GM21619 (cell line): ENCODE results near the gene ACTL9.

Experiments
- ATAC-seq: cut with Tn5 transposase; IDR thresholded peaks from one replicate; pipeline ENCODE4 v1.9.1; 2021; ENCODE audit not compliant: unreplicated experiment

The ACTL9 gene

GRCh38 chr19:8686549-8686948, 12.0 kb downstream of the ACTL9 start:
- no peak for ATAC-seq

GRCh38 chr19:8684001-8684902, 14.3 kb downstream of the ACTL9 start:
- no peak for ATAC-seq

DNA sequence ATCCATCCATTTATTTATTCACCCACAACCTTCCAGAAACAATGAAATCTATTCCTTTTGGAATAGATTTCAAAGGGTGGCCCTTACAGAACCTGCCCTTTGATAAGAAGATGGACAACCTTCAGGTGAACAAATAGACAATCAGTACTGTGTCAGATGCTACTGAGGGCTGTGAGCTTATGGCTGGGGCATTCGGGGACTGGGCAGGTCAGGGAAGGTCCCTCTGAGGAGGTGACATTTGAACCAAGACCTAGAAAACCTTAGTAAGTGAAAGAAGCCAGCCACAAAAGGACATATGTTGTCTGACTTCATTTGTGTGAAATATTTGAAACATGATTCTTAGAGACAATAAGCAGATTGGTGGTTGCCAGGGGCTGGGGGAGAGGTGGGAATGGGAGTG, 15.7 kb downstream of the ACTL9 start:
- no peak for ATAC-seq

DNA sequence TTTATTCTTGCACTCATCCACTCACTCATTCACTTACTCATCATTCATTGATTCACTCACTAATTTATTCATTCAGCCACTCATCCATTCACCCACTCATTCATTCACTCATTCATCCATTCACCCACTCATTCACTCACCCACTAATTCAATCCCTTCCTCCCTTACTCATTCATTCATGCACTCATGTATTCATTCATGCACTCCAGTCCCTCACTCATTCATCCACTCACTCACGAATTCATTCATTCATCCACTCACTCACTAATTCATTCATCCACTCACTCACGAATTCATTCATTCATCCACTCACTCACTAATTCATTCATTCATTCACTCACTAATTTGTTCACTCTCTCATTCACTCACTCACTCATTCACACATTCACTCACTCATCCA, 16.1 kb downstream of the ACTL9 start:
- no peak for ATAC-seq

DNA sequence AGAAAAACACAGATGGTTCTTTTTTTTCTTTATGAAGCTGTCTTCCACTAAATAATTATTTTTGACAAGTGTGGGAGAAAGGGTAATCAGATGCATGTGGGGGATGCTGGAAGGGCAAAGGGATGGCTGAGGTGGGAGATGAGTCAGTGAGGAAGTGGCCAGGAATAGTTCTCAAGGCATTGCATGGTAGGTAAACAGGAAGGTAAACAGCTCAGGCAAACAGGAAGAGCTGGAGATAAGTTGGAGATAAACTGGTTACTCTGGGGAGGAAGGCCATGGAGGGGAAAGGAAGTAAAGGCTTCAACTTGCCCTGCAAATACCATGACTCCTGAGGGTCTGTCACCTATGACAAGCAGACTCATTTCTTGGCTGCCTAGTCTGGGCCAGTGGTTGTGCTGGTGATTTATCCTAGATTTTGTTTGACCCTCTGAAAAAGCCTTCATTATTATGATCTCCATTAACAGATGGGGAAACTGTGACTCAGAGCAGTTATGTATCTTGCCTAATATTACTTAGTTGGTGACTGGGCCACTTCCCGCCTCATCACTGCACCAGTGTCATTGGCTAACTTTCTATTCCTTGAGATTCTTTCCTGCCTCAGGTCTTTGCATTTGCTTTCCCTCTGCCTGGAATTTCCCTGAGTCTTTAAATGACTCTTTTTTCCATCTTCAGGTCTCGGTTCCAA, 17.1 kb downstream of the ACTL9 start:
- ATAC-seq: no peak

DNA sequence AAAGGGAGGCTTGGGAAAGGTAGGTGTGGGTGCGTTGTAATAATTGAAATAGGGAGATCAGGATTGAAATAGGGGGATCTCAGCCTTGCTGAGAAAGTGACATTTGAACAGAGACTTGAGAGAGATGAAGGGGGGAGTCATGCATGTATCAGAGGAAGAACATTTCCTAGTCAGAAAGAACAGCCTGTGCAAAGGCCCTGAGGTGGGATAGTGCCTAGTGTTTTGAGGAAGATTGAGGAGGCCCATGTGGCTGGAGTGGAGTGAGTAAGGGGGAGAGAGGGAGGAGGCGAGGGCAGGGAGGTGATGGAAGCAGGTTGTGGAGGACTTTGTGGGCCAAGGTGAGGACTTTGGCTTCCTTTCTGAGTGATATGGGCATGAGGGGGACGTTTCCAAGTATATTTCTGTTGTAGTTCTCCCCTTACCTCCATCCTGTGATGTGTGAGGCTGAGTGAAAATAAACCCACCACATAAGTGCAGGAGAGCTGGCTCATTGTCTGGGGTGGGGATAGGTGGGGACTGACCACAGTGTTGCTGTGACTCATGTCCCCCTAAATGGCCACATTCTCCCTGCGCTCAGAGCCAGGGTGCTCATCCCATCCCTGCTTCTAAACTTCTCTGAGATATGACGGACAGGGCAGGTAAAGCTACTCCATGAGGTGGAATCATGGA, 17.8 kb downstream of the ACTL9 start:
- ATAC-seq: no peak

- ATAC-seq: no peak
Observed at GRCh38 chr19:8678244-8678807, 20.3 kb downstream of the ACTL9 start.

- ATAC-seq: no peak
Observed at GRCh38 chr19:8675066-8675465, 23.5 kb downstream of the ACTL9 start.

DNA sequence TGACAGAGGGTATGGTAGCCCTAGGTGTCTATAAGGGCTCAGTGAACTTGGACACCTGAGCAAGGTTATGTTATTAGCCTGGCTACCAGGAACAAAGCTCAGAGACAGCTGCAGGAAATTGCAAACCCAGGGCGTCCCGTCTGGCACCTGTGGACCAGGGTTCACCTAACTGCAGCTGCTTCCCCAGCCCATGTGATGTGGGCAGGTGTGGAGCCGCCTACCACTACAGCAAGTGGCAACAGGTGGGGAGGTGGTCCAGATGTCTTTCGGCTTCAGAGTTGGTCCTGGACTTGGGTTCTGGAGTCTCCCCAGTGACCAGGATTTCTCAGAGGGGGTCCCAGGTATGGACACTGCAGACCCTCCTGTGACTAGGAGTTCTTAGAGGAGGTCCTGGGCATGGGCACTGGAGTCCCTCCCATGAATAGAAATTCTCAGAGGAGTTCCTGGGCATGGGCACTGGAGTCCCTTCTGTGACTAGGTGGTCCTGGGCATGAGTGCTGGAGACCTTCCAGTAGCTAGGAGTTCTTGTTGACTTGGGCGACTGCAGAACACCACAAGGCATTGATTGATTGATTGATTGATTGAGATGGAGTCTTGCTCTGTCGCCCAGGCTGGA, 25.2 kb downstream of the ACTL9 start:
- ATAC-seq: no peak

DNA sequence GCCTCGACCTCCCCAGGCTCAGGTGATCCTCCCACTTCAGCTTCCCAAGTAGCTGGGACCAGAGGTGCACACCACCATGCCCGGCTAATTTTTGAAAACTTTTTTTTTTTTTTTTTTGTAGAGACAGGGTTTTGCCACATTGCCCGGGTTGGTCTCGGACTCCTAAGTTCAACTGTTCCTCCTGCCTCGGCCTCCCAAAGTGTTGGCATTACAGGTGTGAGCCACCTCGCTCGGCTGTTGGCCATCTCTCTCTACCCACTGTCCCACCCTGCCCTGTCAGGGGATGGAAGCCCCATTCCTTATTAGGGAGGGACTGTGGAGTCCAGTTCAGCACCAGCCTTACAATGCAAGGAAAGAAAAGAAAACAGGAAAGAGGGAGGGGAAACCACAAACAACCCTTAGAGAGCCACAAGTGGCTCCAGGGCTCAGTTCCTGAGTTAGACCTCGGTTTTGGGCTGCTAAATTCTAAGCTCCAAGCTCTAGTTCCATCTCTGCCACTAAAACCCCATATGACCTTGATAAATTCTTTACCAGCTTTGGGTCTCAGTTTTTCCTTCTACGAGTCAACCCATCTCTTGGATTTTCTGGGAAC, 31.7 kb downstream of the ACTL9 start:
- ATAC-seq: no peak

DNA sequence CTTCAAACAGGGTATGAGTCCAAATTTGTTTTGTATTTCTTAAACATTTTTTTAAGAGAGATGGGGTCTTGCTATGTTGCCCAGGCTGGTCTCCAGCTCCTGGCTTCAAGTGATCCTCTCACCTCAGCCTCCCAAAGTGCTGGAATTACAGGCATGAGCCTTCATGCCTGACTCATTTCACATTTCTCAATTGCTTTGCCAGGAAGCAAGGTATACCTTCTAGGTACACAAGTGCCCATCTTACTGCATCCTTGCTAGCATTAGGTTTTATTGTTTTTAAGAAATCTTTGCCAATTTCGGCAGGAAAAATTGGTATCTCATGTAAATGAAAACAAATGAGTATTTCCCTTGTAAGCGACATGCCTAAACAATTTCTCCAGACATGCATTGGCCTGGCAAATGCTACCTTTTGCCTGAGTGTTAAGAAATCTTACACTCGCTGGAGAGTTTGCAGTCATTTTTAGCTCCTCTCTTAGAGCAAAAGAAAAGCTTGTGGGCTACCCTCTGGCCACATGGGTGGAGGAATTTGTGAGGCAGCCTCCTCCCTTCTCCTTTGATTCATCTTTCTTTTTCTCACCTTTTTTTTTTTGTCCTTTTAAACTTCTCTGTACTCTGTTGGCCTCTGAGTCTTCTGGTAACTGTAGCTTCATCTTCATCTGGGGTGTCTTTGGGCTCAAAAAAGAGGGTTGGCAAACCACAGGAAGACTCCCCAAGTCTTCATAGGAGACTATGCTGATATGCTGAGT, 33.0 kb downstream of the ACTL9 start:
- no peak for ATAC-seq

- ATAC-seq: no peak
Observed at GRCh38 chr19:8664671-8665057, 33.9 kb downstream of the ACTL9 start.

DNA sequence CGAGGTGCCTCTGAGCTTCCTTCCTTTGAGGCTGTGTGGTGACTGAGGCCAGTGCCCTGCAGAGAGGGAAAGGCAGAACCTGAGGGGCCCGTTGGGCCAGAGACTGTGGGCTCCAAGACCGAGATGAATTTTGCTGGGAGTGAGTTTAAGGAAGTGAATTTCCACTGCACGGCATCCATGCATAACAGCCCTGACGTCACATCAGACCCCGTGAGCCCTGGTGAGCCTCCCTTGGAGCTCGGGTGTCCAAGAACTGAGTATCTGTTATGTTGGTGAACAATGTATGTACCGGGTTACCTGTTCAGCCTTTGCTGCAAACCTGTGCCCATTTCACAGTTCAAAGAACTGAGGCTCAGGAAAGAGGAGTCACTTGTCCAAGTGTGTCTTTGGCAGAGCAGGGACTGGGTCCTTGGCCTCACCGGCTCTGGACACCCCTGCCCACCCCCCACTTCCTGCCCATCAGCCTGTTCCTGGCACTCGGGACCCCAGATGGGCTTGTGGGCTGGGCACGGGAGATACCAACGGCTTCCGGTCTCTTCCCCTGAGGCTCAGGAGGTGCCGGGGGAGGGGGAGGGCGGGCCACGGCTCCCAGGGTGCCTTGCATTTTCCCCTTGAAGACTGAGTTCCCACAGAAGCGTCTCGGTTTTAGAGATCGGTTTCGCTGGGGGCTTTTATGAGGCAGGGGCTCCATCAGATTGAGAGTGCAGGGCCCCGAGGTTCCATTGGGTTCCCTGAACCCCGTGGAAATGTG, 34.5 kb downstream of the ACTL9 start:
- ATAC-seq: no peak

DNA sequence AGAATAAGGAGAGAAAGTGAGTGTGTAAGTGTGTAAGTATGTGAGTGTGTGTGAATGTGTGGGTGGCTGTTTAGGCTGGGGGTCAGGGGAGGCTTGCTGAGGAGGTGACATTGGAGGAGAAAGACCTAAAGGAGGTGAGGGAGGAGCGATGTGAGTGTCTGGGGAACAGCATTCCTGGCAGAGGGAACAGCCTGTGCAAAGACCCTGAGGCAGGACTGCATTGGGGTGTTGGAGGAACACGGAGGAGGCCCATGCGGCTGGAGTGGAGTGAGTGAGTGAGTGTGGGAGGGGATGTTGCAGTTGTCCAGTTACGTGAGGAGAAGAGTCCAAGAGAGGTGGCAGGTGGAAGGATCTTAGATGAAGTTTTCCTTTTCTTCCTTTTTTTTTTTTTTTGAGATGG, 36.3 kb downstream of the ACTL9 start:
- ATAC-seq: no peak

DNA sequence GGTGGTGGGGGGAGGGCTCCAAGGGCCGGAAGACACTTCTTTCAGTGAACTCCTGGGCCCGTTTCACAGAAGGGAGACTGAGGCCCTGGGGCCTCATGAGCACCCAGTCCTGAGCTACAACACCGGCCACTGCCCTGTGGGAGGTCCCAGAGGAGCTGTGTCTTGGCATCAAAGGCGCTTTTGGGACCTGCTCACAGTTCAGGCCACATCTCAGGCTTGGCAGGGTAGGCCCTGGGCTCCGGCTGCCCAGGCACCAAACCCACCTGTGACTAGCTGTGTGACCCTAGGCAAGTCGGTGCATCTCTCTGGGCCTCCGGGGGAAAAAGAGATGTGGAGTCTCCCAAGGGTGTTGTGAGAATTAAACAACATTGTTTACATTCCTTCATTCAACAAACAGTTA, 38.7 kb downstream of the ACTL9 start:
- ATAC-seq: no peak

DNA sequence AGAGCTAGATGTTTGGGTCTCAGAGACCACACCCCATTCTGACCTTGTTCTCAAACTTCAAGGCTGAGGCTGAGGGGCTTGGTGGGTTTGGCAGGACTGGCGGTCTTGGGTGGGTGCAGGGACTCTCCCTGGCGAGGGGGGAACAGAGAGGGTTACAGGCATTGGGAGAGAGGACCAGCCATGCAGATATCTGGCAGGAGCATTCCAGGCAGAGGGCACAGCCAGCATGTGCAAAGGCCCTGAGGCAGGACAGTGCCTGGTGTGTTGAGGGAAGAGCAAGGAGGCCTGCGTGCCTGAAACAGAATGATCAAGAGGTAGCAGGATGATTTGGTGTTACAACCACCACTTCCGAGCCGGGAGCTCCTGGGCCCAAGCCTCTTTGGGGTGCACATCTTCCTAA, 40.7 kb downstream of the ACTL9 start:
- ATAC-seq: no peak

DNA sequence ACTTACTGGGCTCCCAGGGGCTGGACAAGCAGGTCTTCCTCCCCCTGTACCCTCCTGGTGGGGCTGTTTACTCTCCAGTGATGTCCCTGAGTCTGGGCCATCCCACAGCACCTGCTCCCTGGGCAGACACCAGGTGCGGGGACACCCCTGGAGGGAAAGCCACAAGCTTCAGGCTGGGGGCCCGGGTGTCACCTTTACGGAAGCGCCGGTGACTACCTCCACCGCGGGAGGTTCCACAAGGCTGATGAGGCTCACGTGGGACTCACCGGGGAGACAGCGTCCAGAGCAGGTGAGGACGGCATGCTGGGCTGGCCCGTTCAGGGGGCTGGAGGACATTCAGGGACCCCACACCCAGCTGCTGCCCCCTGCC, 43.3 kb downstream of the ACTL9 start:
- ATAC-seq: no peak

DNA sequence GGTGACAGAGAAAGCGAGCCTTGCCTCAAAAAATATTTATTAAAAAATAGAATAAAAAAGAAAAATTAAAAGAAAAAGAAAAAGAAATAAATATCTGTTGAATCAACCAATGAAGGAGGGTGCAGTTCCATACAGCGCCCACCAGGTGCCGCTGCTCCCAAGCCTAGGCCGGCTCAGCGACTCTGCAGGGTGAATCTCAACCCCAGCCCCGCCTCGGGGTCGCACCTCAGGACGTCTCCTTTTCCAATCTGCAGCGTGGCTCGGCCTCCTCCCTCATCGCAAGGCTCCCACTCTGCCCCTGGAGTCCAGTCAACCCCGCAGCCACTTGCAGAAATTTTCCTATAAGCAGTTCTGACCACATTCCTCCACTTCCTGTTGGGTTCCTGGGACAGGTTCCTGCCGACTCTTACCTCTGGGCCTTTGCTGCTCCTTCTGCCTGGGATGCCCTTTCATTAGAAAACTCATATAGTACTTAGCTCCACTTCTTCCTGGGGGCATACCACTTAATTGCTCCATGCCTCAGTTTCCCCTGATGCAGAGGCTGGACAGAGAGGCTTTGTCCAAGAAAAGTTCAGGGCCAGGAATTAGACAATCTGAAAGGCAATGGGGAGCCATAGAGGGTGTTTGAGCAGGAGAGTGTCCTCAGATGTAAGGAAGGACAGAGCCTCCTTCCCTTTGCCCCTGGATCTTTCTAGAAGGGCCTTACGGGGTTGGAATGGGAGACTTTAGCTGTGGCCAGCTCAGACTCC, 43.8 kb downstream of the ACTL9 start:
- no peak for ATAC-seq

DNA sequence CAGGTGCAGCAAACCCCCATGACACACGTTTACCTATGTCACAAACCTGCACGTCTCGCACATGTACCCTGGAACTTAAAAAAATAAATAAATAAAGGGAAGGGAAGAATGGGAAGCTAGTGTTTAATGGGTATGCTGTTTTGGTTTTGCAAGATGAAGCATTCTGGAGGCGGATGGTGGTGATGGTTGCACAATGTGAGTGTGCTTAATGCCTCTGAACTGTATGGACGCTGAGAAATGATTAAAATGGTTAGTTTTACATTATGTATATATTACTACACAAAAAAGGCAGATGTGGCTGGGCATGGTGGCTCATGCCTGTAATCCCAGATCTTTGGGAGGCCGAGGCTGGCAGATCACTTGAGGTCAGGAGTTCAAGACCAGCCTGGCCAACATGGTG, 50.4 kb downstream of the ACTL9 start:
- ATAC-seq: no peak
